ENCODE measurements around the gene CKS2.
"Not testable (repeated sequence)": the region's sequence is repeated elsewhere in the genome, so short reads cannot be mapped to it uniquely, and the experiment has no call there.

GRCh38 chr9:89343812-89344211 is 32.8 kb downstream of the CKS2 start:
- TF ChIP-seq CTCF (IDR thresholded peaks at IDR 0.05 in 8 of 11, conservative IDR thresholded peaks at IDR 0.05 in 3 of 11); POLR2A (IDR thresholded peaks at IDR 0.05); POLR2AphosphoS5 (IDR thresholded peaks at IDR 0.05): not testable (repeated sequence)

All from spleen (tissue), 7 donors.